Uterus (tissue), 4 donors: ENCODE results near the gene INO80. TPM values are rescaled to one million over a fixed set of nuclear protein-coding genes. Genes with fewer than 3 reads are reported as not detected.

Source experiments
- DNase-seq, 2 donors: peaks; one replicate each; pipeline ENCODE4 v3.0.0-alpha.2; 2019 to 2020
- H3K27ac ChIP-seq, 2 donors: fragments of 200-600 bp; sonication (generic); 1 replicate in 1 of 2; 2 replicates in 1 of 2; pipeline ENCODE4 v1.5.1; 2016 to 2018
- H3K27me3 ChIP-seq, 2 donors: fragments of 200-600 bp; sonication (generic); one replicate each; pipeline ENCODE4 v1.5.1; 2018 to 2019; ENCODE audit warnings: control low read depth in 1 of 2
- H3K36me3 ChIP-seq, 2 donors: fragments of 200-600 bp; sonication (generic); one replicate each; pipeline ENCODE4 v1.5.1; 2019; ENCODE audit warnings: control low read depth in 1 of 2
- H3K4me1 ChIP-seq, 2 donors: fragments of 200-600 bp; sonication (generic); one replicate each; pipeline ENCODE4 v1.5.1; 2018 to 2019; ENCODE audit warnings: control low read depth in 1 of 2
- H3K4me3 ChIP-seq, 2 donors: fragments of 200-600 bp; sonication (generic); 1 replicate in 1 of 2; 2 replicates in 1 of 2; pipeline ENCODE4 v1.5.1; 2018 to 2019; ENCODE audit warnings: mild to moderate bottlenecking in 1 of 2
- H3K9me3 ChIP-seq, 2 donors: fragments of 200-600 bp; sonication (generic); one replicate each; pipeline ENCODE4 v1.5.1; 2019; ENCODE audit warnings: control low read depth in 1 of 2
- POLR2A ChIP-seq, 2 donors: fragments of 450-650 bp; IDR thresholded peaks; one replicate each; pipeline ENCODE4 v1.6.1; 2016; ENCODE audit warnings: antibody characterized with exemption in 2 of 2, mild to moderate bottlenecking in 1 of 2, moderate library complexity in 1 of 2
- intact Hi-C: fragments of 100-400 bp; cut with DNase I; formaldehyde crosslinking; loops from one replicate; pipeline ENCODE4 v1.15.1; 2023; ENCODE audit warnings: low total_unique reads
- total RNA-seq, 4 donors: library from RNA; depleted of rRNA in 3 of 4; stranded (reverse); fragments of >200 nt in 3 of 4; gene quantifications; one replicate each; pipeline versions ENCODE4 v1.1.0 to v1.2.4, GENCODE V29; 2014 to 2023
- TF ChIP-seq, protein P1 (sequence below), 4 experiments: fragments of 200-600 bp in 2 of 4; fragments of 450-650 bp in 2 of 4; sonication (generic) in 2 of 4; IDR thresholded peaks; one replicate each; pipeline ENCODE4 v1.5.1; 2016 to 2019; ENCODE audit warnings: antibody characterized with exemption in 4 of 4, mild to moderate bottlenecking in 2 of 4, moderate library complexity in 1 of 4
- donor health status: DM: yes; HTN: yes; CAD: no.

The INO80 gene
- total RNA-seq, 4 donors from 2014 or later = 28.7 to 33.3 (median 30.2) TPM

DNA sequence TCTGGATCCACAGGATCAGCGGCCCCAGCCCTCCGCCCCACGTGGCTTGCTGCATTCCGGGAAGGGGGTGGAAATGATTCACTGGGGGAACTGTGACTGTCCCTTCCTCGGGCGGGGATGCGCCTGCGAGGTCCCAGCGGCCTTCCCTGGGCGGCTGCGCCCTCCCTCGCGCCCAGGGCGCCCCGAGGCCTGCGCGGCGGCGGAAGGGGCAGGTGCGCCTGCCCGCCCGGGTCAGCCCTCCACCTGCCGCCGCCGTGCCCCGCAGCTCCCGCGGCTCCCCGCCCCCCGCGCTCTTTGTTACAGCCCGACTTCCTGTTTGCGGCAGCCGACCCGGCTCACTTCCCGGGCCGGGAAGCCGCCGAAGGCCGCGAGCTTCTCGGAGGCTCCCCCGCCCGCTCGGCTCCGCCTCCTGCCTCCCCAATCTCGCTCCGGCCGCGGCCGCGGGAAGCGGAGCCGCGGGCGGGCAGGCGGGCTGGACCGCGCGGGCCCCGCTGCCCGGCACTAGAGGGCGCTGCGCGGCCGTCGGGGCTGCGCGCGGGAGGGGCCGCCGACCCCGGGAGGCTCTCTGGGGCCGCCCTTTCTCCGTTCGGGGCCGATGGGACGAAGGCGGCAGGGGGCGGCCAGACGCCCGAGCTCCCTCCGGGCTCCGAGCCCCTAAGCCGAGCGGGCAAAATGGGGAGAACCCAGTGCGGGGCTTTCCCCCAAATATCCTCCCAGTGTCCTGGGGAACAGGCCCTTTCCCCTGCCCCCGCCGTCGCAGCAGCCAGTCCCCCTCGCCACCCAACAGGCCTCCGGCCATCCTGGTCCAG lies 174.3 kb downstream of the INO80 start:
- H3K4me1 ChIP-seq = no peaks in the 10 kb centered on the region
- H3K27me3 ChIP-seq = no peaks in the 10 kb centered on the region
- peak overlapping the region; percentile 88 to 91 for H3K27ac ChIP-seq
- H3K4me3 ChIP-seq = peak overlapping the region; percentile 41 to 57
- H3K36me3 ChIP-seq = no peaks in the 10 kb centered on the region
- peak; percentile 72 for DNase-seq
- H3K9me3 ChIP-seq = no peaks in the 10 kb centered on the region
- TF ChIP-seq POLR2A (IDR thresholded peaks at IDR 0.05) = peak in 1 of 2 donors; percentile 60
- TF ChIP-seq, protein P1, sequence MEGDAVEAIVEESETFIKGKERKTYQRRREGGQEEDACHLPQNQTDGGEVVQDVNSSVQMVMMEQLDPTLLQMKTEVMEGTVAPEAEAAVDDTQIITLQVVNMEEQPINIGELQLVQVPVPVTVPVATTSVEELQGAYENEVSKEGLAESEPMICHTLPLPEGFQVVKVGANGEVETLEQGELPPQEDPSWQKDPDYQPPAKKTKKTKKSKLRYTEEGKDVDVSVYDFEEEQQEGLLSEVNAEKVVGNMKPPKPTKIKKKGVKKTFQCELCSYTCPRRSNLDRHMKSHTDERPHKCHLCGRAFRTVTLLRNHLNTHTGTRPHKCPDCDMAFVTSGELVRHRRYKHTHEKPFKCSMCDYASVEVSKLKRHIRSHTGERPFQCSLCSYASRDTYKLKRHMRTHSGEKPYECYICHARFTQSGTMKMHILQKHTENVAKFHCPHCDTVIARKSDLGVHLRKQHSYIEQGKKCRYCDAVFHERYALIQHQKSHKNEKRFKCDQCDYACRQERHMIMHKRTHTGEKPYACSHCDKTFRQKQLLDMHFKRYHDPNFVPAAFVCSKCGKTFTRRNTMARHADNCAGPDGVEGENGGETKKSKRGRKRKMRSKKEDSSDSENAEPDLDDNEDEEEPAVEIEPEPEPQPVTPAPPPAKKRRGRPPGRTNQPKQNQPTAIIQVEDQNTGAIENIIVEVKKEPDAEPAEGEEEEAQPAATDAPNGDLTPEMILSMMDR (IDR thresholded peaks at IDR 0.05) = peak; percentile 21 to 96 (median 86)
- intact Hi-C loops = no loop called here

DNA sequence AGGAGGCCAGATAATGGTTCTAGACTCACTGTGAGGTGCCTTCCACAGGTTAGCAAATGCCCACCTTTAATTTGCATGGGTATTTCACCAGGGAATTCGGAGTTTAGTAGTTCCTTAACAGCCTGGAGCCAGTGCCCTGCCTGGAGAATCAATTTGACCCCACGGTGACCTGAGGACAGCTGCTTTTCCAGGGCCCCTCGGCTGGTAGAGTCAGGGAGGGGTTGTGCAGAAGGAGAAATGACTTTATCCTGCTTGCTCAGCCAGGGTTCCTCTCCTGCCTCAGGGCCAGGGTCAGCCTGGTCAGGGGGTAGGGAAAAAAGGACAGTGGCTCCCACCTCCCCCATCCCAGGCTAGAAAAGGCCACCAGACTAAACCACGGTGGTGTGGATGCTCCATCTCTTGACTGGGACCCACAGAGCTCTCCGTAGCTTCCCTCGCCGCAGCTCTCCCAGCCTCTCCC lies 175.0 kb downstream of the INO80 start:
- TF ChIP-seq, protein P1 (IDR thresholded peaks at IDR 0.05) = no peak
- TF ChIP-seq POLR2A (IDR thresholded peaks at IDR 0.05) = no peak
- DNase-seq = no peak
- H3K27ac ChIP-seq = peak overlapping the region; percentile 88 to 91
- H3K36me3 ChIP-seq = no peaks in the 10 kb centered on the region
- intact Hi-C loops = no loop called here
- H3K4me1 ChIP-seq = no peaks in the 10 kb centered on the region
- H3K9me3 ChIP-seq = no peaks in the 10 kb centered on the region
- peak overlapping the region; percentile 41 to 57 for H3K4me3 ChIP-seq
- H3K27me3 ChIP-seq = no peaks in the 10 kb centered on the region

DNA sequence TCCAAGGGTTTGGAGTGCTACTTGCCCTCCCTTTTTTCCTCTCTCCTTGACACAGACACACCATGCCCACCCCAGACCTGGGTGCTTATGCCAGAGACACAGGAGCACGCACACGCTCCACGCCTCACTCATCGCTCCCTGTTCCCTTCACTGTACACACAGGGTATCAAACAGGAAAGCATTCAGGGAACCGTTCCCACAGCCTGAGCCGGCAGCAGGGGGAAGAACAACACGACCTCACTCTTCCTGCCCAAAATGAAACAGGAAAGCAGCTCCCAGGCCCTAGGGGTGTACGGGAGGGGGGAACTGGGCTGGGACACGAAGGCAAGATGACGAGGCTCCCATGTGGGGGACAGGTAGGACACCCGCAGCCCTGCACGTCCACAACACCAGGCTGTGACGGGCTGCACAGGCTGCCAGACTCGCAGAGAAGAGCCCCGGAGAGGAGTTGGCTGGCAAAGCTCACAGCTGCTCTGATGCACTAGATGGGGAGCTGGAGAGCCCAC lies 175.7 kb downstream of the INO80 start:
- TF ChIP-seq POLR2A (IDR thresholded peaks at IDR 0.05) = no peak
- TF ChIP-seq, protein P1 (IDR thresholded peaks at IDR 0.05) = no peak
- Histone ChIP-seq H3K27ac (peak overlapping the region; percentile 88 to 91), H3K4me3 (no peak overlapping the region), H3K36me3 (no peaks in the 10 kb centered on the region), H3K9me3 (no peaks in the 10 kb centered on the region), H3K4me1 (no peaks in the 10 kb centered on the region), H3K27me3 (no peaks in the 10 kb centered on the region)
- intact Hi-C loops = no loop called here
- DNase-seq = peak in 1 of 2 donors; percentile 48

DNA sequence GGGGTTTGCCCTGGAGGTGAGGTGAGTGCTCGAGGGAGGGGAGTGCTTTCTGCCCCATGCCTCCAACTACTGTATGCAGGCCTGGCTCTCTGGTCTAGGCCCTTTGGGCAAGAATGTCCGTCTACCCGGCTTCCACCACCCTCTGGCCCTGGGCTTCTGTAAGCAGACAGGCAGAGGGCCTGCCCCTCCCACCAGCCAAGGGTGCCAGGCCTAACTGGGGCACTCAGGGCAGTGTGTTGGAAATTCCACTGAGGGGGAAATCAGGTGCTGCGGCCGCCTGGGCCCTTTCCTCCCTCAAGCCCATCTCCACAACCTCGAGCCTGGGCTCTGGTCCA lies 177.6 kb downstream of the INO80 start:
- DNase-seq = no peak
- intact Hi-C loops = no loop called here
- H3K27ac ChIP-seq = peak overlapping the region in 1 of 2 donors; percentile 33
- H3K9me3 ChIP-seq = no peaks in the 10 kb centered on the region
- no peak overlapping the region for H3K4me3 ChIP-seq
- no peaks in the 10 kb centered on the region for H3K36me3 ChIP-seq
- TF ChIP-seq, protein P1 (IDR thresholded peaks at IDR 0.05) = no peak
- TF ChIP-seq POLR2A (IDR thresholded peaks at IDR 0.05) = no peak
- no peaks in the 10 kb centered on the region for H3K27me3 ChIP-seq
- no peaks in the 10 kb centered on the region for H3K4me1 ChIP-seq
